NCI-H1930 (cell line): ENCODE data around the gene PPP1R3G.

Experiments
- DNase-seq, 2 experiments: peaks; one replicate each; lab custom pipeline; 2025; lab: John Stamatoyannopoulos, UW

PPP1R3G gene

DNA sequence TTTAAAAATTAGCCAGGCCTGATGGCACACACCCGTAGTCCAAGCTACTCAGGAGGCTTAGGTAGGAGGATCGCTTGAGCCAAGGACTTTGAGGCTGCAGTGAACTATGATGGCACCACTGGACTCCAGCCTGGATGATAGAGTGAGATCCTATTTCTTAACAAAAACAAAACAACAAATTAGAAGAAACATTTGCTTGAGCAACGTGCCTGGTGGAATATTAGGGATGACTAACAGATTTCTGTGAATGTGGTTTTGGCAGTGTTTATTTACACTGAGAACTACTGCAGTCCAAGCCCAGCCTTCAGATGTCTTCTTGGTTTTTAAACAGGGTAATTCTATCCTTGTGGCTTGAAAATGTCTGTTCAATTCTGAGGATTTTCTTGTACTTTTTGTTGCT, 9.2 kb downstream of the PPP1R3G start:
- DNase-seq = no peak

DNA sequence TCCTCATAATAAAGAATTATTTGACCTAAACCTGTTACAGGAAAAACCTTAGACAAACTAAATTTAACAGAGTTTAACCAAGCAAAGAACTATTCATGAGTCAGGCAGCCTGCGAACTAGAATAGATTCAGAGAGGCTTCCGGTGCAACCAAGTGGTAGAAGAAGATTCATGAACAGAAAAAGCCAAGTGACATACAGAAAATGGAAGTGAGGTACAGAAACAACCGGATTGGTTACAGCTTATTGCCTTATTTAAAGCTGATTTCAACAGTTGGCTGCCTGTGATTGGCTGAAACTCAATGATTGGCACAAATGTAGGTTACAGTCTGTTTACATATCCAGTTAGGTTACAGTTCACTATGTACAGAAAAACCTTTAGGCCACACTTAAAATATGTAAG, 10.1 kb downstream of the PPP1R3G start:
- no peak for DNase-seq

DNA sequence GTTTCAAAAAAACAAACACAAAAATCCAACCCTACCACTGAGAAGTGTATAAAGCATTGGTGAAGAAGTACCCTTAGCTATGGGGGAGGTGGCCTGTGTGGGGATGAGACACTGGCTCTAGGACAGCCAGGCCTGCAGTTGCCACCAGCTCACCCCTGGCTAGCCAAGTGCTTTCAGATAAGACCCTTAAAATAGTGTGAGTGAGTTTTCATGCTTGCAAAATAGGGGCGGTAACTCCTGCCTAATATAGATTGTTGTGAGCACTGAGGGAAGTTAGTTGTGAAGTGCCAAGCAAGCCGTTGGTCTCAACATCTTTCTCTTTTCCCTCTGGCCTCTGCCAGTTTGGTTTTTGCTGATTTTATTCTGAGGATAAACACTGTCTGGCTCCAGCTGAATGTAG, 11.3 kb downstream of the PPP1R3G start:
- no peak for DNase-seq

DNA sequence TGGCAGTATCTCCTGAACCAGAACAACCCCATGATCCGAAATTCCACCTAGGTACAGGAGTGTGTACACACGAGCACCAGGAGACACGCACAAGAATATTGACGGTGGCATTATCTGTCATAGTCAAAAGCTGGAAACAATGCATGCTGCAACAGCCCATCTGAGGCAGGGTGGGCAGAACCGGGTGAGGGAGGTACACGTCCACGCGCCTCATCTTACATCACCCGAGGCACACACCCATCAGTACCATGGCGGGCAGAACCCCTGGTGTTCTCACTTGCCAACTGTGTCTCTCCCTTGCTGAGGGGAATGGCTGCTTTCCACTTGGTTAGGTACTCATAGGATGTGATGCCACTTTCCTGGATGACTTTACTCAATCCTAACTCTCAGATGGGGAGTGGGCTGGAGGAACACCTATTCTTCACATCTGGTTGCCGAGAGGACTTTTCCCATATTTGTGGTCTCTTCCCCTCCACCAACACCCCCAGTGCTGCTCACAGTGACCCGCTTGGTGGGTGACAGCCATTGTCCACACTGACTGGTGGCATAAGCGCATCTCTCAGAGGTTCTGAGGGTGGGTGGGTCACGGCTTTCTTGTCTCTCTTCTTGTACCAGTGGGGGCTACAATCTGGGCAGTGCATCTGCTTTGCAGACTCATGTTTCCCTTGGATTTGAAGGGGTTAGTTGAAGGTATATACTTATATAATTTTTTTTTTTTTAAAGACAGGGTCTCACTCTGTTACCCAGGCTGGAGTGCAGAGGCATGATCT, 13.5 kb downstream of the PPP1R3G start:
- no peak for DNase-seq

DNA sequence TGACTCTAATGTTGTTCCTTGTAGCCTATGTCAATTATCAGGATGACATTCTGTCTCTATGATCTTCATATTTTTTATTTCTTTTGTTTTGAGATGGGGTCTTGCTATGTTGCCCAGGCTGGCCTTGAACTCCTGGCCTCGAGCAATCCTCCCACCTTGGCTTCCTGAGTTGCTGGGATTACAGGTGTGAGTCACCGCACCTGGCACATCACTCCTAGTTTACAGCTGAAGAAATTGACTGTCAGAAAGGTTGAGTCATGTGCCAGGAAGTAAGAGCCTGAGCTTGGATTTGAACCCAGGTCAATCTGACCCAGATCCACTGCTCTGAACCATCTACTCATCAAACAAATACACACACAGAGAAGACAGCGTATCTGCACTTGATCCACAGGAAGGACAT, 14.4 kb downstream of the PPP1R3G start:
- no peak for DNase-seq

DNA sequence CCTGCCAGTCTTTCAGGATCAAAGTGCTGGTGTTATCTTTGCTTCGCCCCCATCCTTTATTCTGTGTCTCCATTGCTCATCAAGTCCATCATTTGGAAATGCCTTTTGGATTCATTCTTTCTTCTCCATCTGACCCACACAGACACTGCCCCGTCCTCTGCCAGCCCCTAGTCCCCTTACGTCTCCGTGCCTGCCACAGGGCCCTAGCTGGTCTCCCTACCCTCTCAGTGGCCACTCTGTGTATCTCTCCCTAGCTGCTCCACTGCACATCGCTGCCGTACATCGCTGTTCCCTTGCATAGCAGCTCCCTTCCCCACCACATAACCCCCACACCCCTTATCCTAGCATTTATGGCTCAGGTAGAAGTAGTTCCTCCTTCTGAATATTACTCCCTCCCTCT, 15.7 kb downstream of the PPP1R3G start:
- no peak for DNase-seq

DNA sequence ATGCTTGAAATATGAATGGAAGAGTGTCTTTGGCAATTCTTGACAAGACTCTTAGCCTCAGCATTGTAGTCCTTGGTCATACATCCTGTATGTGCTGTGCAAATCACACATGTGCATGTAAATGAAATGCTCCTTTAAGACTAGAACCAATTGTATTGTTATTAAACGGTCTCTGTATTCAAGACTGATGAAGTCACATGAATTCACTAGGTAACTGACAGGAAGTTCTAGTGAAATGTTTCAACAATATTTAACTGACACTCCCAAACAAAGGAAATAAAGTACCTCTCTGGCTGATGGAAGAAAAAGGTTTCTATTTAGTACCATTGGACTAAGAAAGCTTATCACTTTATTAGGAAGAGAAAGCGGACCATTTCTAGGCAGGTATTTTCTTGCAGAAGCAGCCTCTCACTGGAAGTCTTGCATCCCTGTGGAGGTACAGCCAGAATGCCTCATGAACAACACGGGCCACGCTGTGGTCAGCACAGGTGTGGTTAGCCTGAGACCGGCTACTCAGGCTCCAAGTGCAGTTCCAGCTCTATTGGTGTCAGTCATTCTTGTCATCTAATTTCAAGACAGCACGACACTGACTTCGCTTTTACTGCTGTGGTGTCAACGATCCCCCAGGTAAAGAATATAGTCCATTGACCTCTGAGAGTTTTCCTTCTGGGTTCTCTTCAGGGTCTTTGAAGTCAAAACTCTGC, 17.3 kb downstream of the PPP1R3G start:
- DNase-seq = no peak

DNA sequence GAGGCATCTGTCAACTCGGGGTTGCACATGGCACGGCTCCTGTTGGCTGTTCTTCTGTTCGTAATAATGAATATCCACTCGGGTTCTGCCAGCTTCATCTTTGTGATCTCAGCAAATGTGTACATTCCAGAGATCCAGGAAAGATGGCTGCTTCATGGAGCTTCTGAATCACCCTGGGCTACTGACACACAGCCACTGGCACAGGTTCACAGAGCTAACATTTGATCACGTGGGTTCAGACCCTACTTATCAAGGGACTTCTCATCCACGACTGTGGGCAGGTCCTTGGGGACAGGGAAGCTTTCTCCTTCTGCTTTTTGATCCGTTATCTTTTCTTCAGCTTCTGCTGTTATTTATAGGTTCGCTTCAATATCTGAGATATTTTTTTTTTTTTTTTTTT, 18.1 kb downstream of the PPP1R3G start:
- DNase-seq = no peak

DNA sequence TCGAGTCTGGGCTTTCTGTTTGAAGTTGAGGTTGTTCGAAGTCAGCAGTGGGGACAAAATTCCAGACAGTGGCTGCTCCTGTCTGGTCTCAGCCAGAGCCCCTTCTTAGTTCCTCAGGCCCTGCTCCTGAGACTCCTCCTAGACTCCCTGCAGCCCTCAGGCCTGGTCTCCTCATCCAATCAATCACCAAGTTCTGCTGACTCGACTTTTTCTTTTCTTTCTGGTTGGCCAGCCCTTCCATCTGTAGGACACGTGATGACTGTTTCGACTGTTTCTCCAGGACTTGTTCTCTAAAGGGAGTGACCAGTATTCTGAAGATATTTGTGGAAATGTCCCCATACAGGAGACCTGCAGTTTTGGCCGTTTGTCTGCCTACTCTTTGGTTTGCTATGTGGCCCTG, 19.5 kb downstream of the PPP1R3G start:
- DNase-seq = no peak

DNA sequence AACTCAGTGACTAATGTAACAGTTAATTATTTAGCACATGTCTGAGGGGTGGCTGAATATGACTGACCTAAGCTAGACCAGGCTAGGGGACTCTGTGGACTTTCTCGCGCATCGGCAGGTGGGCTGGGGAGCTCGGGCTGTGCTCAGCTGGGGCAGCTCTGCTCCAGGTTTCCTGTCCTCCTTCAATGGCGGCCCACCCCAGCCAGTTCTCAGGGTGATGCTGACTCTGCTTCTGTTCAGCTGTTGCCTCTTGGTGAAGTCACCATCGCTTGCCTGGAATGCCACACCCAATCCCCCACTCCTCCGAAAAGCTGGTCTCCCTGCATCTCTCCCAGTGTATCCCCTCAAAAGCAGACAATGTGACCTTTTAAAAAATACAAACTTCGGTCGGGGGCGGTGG, 20.0 kb downstream of the PPP1R3G start:
- no peak for DNase-seq

DNA sequence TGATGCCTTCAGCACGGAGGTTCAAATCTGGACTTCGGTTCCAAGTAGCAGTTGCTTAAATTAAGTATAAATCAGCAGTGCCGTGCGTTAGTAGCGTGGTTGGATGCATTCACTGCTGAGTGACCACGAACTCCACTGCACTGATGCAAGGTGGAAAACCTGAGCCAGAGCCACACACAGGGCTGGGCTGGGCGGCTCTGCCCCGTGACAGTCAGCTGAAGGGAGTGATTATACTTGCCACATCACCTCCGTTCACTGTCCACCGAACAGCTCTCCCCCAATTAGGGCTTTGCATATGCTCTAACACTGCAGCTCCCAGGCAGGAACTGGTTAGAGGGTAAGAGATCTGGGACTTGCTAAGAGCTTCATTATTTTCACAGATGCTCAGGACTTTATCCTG, 22.2 kb downstream of the PPP1R3G start:
- DNase-seq = no peak

DNA sequence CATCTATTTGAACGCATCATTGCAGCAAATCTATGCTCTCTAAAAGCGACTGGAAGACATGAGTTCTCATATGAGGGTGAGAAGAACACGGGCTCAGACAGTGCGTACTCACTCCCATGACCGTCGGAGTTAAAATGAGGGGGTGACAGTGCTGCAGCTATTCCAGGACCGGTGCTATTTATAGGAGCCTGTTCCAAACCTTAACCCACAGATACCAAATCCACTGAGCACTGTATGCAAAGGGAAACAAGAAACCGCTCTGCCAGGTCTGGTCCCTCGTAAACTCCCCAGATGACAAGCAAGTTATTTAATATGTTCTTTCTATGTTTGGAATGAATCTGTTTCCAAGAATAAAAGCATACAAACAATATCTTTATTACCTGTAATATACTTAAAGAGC, 22.9 kb downstream of the PPP1R3G start:
- DNase-seq = no peak

DNA sequence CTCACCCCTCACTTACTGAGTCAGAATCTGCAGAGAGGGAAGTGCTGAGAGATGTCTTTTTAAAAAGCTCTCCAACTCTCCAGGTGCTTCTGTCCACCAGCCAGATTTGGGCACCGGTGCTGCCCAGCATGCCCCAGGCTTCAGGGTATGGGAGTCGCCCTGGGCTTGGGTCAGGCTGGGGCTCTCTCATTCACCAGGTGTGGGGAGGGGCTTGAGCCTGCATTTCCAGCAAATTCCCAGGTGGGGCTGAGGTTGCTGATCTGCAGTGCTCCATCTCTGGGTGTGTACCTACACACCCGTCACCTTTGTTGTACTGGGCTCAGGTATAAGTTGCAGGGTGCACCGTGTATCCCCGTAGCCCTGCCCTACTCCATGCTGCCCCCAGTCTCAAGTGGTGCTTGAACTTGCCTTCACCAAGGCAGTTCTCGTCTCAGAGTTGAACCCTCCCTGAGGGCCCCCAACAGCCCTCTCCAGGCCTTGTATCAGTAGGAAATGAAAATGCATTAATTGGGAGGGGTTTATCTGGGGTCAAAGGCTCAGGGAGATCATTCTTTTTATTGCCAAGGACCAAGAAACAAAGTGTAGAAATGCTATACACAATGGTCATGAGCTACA, 23.5 kb downstream of the PPP1R3G start:
- DNase-seq = no peak

DNA sequence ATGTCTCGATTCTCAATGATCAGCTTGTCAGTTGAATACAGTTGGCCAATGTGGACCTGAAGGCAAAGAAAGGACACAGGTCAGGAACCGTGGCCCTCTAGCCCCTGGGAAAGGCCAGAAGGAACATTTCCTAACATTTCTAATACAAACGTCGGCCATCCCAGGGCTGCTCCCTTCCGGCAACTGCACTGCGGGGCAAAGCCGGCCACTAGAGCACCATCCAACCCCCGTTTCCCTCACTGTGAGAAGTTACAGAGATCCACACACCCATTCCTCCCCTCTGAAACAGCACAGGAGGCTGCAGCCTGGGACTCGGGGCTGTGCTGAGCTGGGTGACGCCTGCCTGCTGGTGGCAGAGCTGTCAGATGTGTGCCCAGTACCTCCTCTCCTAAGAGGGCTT, 24.3 kb downstream of the PPP1R3G start:
- no peak for DNase-seq

DNA sequence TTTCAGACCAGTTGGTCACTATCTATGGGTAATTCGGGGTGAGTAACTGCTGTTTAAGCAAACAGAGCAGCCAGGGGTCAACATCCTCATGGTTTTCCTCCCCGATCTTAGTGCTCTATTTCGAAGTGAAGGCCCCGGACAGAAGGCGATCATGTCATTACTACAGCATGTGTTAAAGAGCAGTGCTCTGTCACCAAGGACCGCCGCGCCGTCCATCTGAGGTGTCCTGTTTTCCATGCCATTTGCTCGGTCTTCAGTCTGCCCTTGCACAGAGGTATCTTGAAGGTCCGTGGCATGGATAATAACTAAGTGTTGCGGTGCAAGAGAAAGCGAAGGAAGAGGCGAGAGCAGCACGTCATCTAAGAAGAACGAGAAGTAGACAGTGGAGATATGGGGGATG, 25.1 kb downstream of the PPP1R3G start:
- no peak for DNase-seq

DNA sequence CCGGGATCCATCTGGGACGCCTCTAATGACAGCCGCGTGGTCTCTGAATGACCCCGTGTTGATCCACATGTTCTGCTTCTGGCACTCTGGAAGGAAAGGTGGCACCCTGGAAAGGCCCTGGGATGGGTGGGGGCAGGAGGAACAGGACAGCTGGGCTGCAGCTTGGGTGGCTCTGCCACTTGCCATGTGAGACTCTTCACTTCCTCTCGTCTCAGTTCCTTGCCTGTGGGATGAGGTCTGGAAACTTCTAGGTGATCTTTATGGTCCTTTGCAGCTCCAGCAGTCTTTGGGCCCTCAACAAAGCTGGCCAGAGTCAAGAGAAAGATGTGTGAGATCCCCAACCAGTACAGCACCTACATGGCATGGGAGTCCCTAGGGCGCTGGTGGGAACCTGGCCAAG, 26.5 kb downstream of the PPP1R3G start:
- DNase-seq = no peak

DNA sequence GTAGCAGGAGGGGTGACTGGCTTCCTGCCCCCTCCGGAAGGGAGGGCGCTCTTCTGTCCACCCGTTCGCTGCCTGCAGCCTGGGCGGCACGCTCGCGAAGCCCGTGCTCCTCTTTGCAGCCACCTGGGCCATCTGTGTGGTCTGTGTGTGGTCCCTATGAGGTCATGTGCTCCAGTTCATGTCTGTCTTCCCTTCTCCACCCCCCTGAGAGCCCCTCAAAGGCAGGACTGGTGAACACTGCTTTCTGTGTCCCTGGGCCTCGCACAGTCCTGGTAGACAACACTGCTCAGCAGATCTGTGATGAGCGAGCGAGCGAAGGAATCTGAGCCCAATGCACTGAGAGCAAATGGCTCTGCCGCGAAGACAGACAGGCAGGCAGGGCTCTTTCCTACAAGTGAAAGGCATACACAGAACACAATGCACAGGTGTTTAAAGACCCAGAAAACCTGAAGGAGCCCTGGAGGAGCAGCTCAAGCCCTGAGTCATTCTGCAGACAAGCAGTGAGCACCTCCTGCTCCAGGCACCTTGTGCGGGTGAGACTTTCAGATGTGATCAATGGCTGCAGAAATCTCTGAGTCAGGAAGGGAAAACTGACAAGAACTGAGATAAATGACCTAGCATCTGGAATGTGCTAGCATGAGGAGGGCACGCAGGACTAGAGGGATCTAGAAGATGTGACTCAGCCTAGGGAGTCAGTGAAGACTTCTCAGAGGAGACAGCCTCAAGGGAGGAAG, 27.1 kb downstream of the PPP1R3G start:
- no peak for DNase-seq

DNA sequence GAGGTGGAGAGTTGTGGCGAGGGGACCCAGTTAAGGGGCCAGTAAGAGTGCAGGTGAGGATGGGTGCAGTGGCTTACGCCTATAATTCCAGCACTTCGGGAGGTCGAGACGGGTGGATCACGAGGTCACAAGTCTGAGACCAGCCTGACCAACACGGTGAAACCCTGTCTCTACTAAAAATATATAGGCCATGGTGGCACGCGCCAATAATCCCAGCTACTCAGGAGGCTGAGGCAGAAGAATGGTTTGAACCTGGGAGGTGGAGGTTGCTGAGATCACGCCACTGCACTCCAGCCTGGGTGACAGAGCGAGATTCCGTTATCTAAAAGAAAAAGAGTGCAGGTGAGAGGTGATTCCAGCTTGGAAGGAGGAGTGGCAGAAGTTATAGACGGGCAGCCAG, 28.0 kb downstream of the PPP1R3G start:
- DNase-seq = no peak

DNA sequence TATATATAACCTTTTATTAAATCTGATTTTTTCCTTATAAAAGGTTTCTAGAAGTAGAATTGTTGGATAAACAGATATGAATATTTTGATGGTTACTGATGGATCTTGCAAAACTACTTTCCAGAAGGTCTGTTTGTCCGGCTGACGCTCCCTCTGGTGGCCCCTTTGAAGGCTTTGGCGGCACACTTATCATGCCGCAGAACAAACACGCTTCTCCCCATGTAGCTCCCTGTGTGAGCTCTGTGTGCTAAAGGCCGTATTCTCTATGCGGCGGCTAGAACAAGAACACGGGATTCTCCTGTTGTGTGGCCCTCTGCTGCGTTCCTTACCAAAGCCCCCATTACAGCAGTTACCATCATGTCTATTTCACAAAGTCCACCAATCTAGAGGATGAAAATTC, 30.0 kb downstream of the PPP1R3G start:
- no peak for DNase-seq

DNA sequence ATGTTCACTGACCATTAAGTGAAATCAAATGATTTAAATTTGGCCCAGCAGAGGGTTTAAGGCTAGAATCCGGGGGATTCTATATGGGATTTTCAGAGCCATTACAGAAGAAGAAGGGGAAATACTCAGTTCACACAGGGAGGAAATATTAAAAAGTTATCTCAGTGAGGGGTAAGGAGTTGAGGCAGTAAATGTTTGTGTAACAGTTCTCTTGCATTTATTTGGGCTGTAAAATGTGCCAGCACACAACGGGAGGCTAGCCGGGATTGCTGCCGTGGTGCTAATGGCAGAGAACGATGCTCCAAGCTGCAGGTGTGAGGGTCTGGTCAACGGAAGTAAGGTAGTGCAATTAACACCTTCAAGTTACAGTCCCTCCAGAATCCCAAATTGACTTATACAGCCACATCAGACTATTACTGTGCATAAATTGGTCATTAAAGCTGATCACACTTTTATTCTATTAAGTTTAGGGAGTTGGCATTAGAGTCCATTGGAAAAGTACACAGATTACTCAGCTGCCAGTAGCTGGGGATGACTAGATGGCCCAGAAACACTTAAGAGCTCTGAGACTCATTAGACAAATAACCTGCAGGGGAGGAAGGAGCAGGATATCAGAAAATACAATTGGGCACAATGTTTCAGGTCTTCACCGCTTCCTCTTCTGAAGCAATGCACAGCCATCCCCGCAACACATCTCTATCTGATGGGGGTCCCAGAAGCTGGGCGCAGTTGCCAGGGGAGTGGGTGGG, 31.3 kb downstream of the PPP1R3G start:
- no peak for DNase-seq

DNA sequence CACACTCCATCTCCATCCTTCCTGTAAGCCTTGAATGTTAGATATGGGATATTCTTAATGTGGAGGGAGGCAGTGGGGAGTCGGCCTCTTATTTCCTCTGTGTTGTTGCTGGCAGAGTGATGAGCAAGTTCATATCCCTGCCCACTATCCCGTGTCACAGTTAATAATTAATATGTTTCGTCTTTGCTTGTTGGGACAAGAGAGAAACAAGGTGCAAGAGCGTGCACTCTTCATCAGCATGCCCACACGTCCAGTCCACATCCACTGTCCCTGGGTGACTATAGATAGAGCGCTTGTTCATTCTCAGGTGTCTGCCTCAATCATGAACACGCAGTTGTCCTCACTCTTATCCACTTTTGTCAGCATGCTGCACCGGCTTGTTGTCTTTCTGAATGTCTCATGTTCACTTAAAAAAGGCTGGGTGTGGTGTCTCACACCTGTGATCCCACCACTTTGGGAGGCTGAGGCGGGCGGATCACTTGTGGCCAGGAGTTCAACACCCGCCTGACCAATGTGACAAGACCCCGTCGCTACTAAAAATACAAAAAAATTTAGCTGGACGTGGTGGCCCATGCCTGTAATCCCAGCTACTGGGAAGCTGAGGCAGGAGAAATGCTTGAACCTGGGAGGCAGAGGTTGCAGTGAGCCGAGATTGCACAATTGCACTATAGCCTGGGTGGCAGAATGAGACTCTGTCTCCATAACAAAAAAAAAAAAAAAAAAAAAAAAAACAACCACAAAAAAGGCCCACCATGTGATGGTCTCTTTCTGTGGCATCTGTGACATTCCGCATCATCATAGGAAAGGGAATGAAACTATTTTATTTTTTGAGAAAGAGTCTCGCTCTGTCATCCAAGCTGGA, 34.2 kb downstream of the PPP1R3G start:
- DNase-seq = no peak
